CD4-positive, alpha-beta T cell treated with Interleukin-15 for 4 hours (primary cell): ENCODE measurements around the gene AKAP13.
A peak's percentile ranks its signal among the peaks of the same experiment; 100 is the strongest.
"Not testable (repeated sequence)": the region's sequence is repeated elsewhere in the genome, so short reads cannot be mapped to it uniquely, and the experiment has no call there.

ENCODE experiments used
- DNase-seq: peaks from one replicate; pipeline ENCODE4 v3.0.0-alpha.2; 2020; ENCODE audit warnings: low spot score

Gene AKAP13

DNA sequence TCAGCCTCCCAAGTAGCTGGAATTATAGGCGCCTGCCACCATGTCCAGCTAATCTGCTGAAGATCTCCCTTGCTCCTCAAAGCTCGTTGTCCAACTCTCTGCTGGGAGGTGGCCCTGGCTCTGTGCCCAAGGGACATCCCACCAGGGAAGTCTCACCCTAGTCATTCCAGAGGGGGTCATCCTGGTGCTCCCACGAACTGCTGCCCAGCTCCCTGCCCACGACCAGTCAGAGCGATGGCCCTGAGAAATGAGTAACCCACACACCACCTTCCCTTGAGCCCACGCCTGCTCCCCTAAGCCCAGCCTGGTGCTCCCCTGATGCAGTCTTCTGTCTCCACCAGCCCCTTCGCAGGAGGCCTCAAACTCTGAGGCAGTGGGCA lies 409.1 kb downstream of the AKAP13 start:
- DNase-seq = no peak

GRCh38 chr15:85792102-85792731 lies 411.8 kb downstream of the AKAP13 start:
- no peak for DNase-seq

GRCh38 chr15:85792912-85793590 lies 412.6 kb downstream of the AKAP13 start:
- DNase-seq = peak; percentile 24

DNA sequence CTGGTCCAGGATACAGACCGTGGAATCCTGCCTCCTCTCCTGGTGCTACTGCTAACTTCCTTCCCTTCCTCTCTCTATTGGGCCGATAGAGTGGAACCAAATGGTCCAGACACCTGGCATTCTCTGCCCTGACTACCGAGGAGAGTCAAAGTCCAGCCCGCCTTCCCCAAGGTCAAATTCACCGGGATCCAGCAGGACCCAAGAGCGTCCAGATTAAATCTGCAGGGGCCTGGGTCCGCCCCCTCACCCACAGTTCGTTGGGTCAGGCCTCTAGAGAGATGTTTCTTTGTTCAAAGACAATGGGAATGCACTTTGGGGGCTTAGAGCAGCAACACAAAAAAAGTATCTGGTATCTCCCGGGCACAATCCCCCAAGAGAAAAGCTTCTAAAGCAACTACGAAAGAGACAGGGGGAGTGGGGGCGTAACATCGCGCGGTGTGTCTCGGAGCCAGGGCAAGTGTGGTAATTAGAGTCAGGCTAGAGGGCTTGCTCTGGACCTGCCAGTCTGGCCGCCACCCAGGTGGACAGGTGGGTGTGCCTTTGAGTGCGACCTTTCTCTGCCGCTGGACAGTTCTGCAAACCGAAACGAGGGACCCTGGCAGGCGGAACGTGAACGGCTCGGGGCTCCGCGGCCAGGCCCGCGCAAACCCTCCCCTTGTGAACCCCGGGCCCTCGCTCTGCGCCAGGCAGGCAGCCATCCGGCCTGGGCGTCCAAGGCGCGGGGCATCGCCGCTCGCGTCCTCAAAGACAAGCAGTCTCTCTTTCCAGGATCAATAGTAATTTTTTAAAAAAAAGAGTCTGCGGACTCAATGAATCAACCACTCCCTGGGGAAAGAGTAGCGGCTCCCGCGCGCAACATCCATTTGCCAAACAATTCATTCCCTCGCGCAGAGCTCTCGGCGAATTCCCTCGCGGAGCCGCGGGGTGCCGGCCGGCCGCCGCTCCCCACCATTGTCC lies 413.5 kb downstream of the AKAP13 start:
- no peak for DNase-seq

DNA sequence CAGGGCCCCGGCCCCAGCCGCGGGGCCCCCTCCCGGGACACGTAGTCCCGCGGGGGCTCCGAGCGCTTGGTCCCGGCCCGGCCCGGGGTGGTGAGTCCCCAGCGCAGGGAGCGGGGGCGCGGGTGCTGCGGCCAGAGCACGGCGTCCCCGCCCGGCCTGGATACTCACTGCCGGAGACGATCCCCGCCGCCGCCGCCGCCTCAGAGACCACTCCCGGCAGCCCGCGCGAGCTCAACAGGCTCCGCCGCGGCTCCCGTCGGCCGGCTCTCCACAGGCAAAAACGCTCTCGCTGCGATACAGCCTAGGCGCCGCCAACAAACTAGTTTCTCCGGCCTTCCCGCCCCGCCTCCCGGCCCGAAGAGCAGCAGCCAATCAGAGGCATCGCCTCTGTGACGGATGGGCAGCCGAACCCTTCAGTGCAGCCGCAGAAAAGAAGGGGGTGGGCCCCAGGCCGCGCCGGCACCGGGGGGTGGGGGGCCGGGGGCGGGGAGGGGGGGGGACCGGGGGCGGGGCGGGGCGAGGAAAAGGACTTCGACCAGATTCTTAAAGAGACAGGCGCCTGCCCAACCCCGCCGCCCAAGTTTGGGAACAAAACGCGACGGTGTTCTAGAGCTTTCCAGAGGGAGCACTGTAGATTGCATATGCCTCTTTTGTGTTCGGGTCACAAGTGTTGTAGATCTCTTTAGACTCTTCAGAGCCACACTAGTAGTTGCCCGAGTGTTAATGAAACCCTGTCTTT lies 414.4 kb downstream of the AKAP13 start, which contains the start of gene KLHL25:
Gene KLHL25 (minus strand): TSS at position 328 of the 739 bp plus-strand sequence. CDS start 25,115 bp downstream, outside the sequence.
- DNase-seq = peak; percentile 94

GRCh38 chr15:85795337-85796305 lies 415.2 kb downstream of the AKAP13 start:
- no peak for DNase-seq

DNA sequence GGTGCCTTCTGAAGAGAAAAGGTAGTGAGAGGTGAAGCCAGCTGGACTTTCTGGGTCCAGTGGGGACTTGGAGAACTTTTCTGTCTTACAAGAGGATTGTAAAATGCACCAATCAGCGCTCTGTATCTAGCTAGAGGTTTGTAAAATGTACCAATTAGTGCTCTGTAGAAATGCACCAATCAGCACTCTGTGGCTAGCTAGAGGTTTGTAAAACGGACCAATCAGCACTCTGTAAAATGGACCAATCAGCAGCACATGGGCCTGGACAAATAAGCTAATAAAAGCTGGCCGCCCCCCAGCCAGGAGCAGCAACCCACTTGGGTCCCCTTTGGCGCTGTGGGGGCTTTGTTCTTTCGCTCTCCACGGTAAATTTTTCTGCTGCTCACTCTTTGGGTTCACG lies 416.0 kb downstream of the AKAP13 start:
- not testable (repeated sequence) for DNase-seq
